Myocyte (in vitro differentiated cells): ENCODE data around the gene LZTFL1. TPM values are rescaled to one million over a fixed set of nuclear protein-coding genes. Genes with fewer than 3 reads are reported as not detected.

ENCODE experiments used
- DNase-seq: peaks from one replicate; pipeline ENCODE4 v3.0.0-alpha.2; 2012; ENCODE audit warnings: low read depth
- total RNA-seq: library from RNA; depleted of rRNA; stranded (reverse); fragments of >200 nt; gene quantifications from 2 replicates; pipeline ENCODE4 v1.2.3, GENCODE V29; 2014

The LZTFL1 gene
- total RNA-seq, 1 donor from 2014 or later: 15.8 TPM

GRCh38 chr3:45787551-45787950 is 54.4 kb downstream of the LZTFL1 start:
- no peak for DNase-seq

- no peak for DNase-seq
Measured at GRCh38 chr3:45786801-45787495, 55.0 kb downstream of the LZTFL1 start.

DNA sequence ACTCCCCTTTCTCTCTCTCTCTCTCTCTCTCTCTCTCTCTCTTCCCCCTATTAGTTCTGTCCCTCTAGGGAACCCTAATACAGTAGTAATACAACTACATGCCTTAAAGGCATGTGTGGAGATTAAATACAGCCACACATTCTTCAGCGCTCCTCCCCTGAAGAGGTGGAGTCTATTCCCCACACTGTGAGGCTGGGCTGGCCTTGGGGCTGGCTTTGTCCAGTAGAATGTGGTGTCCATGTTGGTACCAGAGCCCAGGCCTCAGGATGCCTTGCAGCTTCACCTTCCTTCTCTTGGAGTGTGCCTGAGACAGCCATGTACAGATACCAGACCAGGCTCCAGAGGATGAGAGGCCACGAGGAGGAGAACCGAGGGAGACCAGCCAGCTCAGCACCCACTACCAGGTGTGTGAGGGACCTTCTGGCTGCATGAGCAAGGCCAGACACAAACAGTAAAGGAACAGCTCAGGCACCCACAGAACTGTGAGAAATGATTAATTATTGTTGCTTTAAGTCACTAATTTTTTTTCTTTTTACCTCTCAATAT is 56.2 kb downstream of the LZTFL1 start:
- DNase-seq: no peak

DNA sequence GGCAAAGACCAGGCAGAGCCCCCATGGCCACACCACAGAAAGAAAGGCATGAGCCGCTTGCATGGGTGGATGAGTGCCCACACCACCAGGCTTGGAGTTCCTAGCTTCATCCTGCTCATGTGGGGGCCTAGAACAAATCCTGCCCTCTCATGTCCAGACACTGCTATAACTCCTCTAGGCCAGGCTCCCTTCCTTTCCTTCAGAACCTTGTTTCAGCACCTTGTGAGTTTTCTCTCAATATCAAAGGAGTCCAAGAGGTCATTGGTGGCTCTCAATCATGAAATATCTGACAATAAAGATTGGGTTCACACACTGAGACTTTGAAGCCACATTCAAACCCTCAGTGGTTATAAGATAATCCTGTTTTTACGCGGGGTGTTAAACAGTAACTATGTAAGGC is 58.3 kb downstream of the LZTFL1 start:
- DNase-seq: no peak

DNA sequence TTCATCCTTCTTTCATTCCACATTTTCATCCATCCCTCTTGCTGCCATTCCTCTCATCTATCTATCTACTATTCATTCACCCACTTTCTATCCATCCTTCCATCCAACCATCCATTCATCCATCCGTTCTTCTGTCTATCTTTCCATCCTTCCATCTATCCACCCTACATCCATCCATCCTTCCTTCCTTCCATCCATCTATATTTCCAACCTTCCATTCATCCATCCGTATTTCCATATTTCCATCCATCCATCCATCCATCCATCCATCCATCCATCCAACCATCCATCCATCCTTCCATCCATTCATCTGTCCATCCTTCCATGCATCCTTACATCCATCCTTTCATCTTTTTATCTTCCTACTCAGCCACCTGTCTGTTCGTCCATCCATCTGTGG is 59.5 kb downstream of the LZTFL1 start:
- no peak for DNase-seq

GRCh38 chr3:45781841-45782240 is 60.1 kb downstream of the LZTFL1 start:
- DNase-seq: no peak

DNA sequence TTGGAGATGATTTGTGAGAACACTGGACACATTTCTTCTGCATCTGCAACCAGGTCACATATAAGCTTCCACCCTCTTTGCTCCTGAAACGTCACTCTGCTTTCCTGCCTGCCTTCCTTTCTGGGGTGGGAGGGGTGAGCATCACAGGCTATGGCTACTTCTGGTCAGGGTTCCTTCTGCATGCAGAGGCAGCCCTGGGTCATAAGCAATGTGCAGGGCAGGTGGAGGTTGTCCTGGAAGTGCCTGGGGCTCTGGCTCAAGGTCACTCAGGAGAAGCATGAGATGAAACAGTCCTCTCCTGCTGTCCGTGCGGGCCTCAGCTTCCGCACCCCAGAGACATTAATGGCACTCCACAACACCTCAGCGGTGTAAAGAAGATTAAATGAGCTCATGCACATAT is 60.6 kb downstream of the LZTFL1 start:
- DNase-seq: no peak

- DNase-seq: no peak
Measured at GRCh38 chr3:45779746-45780735, 61.9 kb downstream of the LZTFL1 start.

- DNase-seq: no peak
Measured at GRCh38 chr3:45778761-45779201, 63.1 kb downstream of the LZTFL1 start.

- DNase-seq: no peak
Measured at GRCh38 chr3:45777746-45778386, 64.1 kb downstream of the LZTFL1 start.

DNA sequence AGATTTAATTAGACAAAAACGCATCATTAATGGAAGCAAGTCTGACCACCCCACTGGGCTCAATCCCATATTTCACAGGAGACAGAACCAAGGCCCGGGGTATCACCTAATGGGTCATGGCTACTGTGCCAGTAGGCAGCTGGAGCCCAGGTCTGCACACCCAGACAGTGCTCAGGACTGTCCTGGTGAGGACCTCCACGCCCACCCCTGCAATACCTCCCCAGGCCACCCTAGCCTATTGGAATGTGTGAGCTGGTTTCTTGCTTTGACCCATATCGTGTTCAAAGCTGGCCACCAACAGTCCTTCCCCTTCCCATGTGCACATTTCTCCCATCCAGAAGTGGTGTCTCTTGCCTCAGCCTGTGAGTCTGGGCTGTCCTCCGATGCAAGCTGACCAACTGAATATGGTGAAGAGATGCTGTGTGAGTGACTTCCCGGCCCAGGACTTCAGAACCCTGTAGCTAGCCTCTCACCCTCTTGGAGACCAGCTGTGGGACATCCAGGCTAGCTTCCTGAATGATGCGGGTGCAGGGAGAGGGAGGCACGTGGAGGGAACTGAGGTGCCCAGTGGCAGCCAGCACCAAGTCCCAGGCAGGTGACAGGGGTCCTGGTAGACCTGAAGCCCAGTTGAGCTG is 64.7 kb downstream of the LZTFL1 start:
- DNase-seq: no peak

- DNase-seq: no peak
Measured at GRCh38 chr3:45776611-45777010, 65.3 kb downstream of the LZTFL1 start.

GRCh38 chr3:45776301-45776595 is 65.7 kb downstream of the LZTFL1 start:
- DNase-seq: no peak

- DNase-seq: no peak
Measured at GRCh38 chr3:45775571-45776300, 66.2 kb downstream of the LZTFL1 start.

DNA sequence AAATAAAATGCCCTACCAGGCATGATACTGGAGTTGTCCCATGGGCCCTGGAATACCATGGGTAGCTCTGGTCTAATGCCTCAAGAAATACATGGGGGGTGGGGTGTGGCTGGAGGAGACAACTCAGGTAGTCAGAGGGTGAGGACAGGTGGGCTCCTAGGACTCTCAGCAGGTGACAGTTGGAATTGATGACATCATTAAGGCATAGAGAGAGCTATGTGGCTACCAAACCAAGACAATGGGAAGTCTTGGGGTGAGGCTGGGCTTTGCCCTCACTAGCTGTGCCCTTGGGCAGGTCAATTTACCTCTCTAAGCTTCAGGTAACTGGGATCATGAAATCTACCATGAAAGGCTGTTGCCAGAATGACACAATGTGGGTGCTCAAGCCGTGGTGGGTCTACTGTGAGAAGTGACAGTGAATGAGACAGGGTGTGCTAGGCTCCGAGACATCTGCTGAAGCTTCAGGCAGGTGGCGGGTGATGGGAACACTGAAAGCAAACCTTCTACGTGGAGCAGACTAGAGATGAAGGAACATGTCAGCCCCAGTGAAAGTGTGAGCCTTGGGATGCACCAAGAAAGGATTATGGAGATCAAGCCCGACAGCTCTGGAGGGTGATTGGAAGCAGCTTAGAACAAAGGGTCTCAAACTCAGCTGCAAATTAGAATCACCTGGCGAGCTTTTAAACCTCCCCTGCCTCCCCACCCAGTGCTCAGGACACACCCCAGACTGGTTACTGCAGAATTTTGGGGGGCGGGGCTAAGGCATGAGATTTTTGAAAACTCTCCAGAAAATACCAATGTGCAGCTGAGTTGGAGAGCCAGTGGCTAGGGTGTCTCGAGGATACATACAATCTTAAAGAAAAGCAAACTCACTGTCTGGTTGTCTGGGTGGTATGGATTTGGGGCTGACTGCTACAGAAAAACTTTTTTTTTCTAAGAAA is 67.1 kb downstream of the LZTFL1 start:
- DNase-seq: no peak

GRCh38 chr3:45773714-45774449 is 68.0 kb downstream of the LZTFL1 start:
- DNase-seq: no peak
